Smooth muscle cell (in vitro differentiated cells): ENCODE data around the gene CD7. TPM values are rescaled to one million over a fixed set of nuclear protein-coding genes. Genes with fewer than 3 reads are reported as not detected.

ENCODE experiments used
- DNase-seq: peaks from one replicate; lab custom pipeline; 2025; ENCODE audit not compliant: unreplicated experiment; lab: John Stamatoyannopoulos, UW
- H2AFZ ChIP-seq: fragments of 200-600 bp; sonication (generic); 2 replicates; pipeline ENCODE4 v1.6.0; 2016; ENCODE audit warnings: antibody characterized with exemption, low read depth, mild to moderate bottlenecking
- H3F3A ChIP-seq: fragments of 200-600 bp; sonication (generic); 2 replicates; pipeline ENCODE4 v1.6.0; 2017; ENCODE audit warnings: antibody characterized with exemption, low read depth
- H3K27ac ChIP-seq: fragments of 200-600 bp; sonication (generic); 2 replicates; pipeline ENCODE4 v1.5.1; 2016; ENCODE audit warnings: low read depth, mild to moderate bottlenecking
- H3K27me3 ChIP-seq: fragments of 200-600 bp; sonication (generic); 2 replicates; pipeline ENCODE4 v1.6.1; 2016; ENCODE audit warnings: low read depth, mild to moderate bottlenecking
- H3K36me3 ChIP-seq: fragments of 200-600 bp; sonication (generic); 2 replicates; pipeline ENCODE4 v1.5.1; 2016; ENCODE audit warnings: low read depth
- H3K4me1 ChIP-seq: fragments of 200-600 bp; sonication (generic); 2 replicates; pipeline ENCODE4 v1.5.1; 2016; ENCODE audit warnings: low read depth
- H3K4me2 ChIP-seq: fragments of 200-600 bp; sonication (generic); 2 replicates; pipeline ENCODE4 v1.6.0; 2016; ENCODE audit warnings: mild to moderate bottlenecking
- H3K4me3 ChIP-seq: fragments of 200-600 bp; sonication (generic); 2 replicates; pipeline ENCODE4 v1.5.1; 2016; ENCODE audit warnings: mild to moderate bottlenecking
- H3K79me2 ChIP-seq: fragments of 200-600 bp; sonication (generic); 2 replicates; pipeline ENCODE4 v1.6.0; 2016; ENCODE audit warnings: low read depth, mild to moderate bottlenecking
- H3K9ac ChIP-seq: fragments of 200-600 bp; sonication (generic); 2 replicates; pipeline ENCODE4 v1.6.0; 2016; ENCODE audit warnings: low read depth
- H3K9me3 ChIP-seq: fragments of 200-600 bp; sonication (generic); replicated peaks from 2 replicates; pipeline ENCODE4 v1.5.1; 2016; ENCODE audit warnings: low read depth
- H4K20me1 ChIP-seq: fragments of 200-600 bp; sonication (generic); 2 replicates; pipeline ENCODE4 v1.6.0; 2016; ENCODE audit warnings: low read depth
- WGBS: methylation state at CpG from one replicate; pipeline ENCODE4 v1.1.7; 2016; ENCODE audit warnings: low lambda C conversion rate; 5-methylcytosine and 5-hydroxymethylcytosine counted together
- polyA plus RNA-seq: library from polyadenylated mRNA; unstranded; fragments of >200 nt; fragmentation: Nextera tagmentation; extraction: Ambion mirVana; gene quantifications from 2 replicates; pipeline ENCODE4 v1.2.1, GENCODE V29; 2016
- total RNA-seq: library from RNA; depleted of rRNA; stranded (reverse); fragments of >200 nt; gene quantifications from 2 replicates; pipeline ENCODE4 v1.2.3, GENCODE V29; 2014
- TF ChIP-seq, protein P1 (sequence below): fragments of 200-600 bp; sonication (generic); IDR thresholded peaks from 2 replicates; pipeline ENCODE4 v1.5.1; 2017; ENCODE audit warnings: borderline replicate concordance, mild to moderate bottlenecking, antibody characterized with exemption; ENCODE audit not compliant: insufficient read depth, poor library complexity, severe bottlenecking

Gene CD7
- total and polyA plus RNA-seq, 2 experiments from 2014 or later, result 0.79 TPM; not detected in 1

DNA sequence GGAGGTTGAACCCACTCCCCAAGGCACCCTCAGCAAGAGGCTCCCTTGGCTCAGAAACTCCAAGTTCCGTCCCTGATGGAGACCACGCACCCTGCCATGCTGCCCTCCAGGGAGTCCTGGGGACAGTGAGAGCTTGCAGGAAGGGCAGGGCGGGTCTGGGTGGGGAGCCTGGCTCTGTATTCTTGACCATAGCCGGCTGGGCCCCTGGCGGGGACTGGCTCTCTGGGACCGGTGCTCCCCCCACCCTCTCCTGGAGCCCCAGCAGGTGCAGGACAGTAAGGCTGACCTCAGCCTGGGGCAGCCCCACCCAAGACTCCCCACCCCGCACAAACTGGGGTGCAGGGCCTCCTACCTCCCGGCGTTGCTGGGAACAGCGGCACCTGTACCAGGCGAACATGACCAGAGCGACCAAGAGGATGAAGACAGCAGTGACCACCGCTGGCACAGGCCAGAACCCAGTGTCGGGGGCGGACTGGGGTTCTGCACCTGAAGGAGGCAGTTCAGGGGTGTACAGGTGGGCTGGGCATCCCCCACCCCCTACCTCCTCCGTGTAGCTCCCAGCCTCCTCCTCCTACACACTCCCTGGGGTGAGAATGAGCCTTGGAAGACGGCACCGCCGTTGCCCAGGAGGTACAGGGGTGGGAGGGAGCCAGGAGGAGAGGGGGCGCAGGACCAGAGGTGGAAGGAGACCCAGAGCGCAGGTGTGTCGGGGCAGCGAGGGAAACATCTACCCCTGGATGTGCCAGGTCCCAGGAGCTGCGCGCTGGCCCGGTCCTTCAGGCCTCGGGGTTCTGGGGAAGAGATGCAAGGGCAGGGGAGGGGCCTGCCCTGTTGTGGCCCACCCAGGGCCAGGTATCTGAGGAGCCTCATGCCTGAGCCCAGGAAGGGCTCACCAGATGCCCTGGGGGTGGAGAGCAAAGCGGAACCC, 5.4 kb upstream of the CD7 start:
- 88% methylated on average over 25 of the region's 28 CpGs for WGBS

DNA sequence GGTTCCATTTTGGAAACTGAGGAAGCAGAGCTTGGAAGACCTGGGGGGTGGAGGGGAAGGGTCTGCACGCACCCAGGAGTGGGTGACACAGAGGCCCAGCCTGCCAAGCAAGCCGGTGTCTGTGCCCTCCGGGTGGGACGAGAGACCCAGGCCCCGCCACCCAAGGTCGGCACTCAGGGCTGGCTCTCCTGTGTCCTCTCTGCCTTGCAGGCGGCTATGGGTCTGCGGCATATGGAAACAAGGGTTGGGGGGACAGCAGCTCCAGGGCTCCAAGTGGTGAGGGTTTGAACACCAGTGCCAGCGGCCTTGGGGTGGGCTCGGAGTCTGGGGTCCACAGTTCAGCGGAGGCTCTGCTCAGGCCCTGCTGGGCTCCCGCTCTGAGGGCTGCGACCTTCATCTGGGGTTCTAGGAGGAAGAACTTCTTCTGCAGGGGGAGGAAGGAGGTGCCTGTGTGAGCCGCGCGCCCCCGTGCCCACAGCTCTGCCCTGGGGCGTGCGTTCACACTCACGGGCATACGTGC, 4.6 kb upstream of the CD7 start:
- H3K79me2 ChIP-seq, result no peaks in the 10 kb centered on the region
- no peak overlapping the region for H3K9ac ChIP-seq
- no peak overlapping the region for H3K4me2 ChIP-seq
- TF ChIP-seq, protein P1, sequence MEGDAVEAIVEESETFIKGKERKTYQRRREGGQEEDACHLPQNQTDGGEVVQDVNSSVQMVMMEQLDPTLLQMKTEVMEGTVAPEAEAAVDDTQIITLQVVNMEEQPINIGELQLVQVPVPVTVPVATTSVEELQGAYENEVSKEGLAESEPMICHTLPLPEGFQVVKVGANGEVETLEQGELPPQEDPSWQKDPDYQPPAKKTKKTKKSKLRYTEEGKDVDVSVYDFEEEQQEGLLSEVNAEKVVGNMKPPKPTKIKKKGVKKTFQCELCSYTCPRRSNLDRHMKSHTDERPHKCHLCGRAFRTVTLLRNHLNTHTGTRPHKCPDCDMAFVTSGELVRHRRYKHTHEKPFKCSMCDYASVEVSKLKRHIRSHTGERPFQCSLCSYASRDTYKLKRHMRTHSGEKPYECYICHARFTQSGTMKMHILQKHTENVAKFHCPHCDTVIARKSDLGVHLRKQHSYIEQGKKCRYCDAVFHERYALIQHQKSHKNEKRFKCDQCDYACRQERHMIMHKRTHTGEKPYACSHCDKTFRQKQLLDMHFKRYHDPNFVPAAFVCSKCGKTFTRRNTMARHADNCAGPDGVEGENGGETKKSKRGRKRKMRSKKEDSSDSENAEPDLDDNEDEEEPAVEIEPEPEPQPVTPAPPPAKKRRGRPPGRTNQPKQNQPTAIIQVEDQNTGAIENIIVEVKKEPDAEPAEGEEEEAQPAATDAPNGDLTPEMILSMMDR, result no peak
- no peak for DNase-seq
- no peaks in the 10 kb centered on the region for H4K20me1 ChIP-seq
- H3K4me1 ChIP-seq, result no peaks in the 10 kb centered on the region
- H3K4me3 ChIP-seq, result no peak overlapping the region
- H3K27me3 ChIP-seq, result peaks cover 4% of the 10 kb centered on the region
- 94% methylated on average over 21 of the region's 21 CpGs for WGBS
- H3F3A ChIP-seq, result no peaks in the 10 kb centered on the region
- H3K27ac ChIP-seq, result no peak overlapping the region
- no peaks in the 10 kb centered on the region for H3K36me3 ChIP-seq
- no peaks in the 10 kb centered on the region for H3K9me3 ChIP-seq
- no peak overlapping the region for H2AFZ ChIP-seq

More for the DNA sequence above, 5.4 kb upstream of the CD7 start:
- no peaks in the 10 kb centered on the region for H3K79me2 ChIP-seq
- H3K4me3 ChIP-seq, result no peak overlapping the region
- no peak for DNase-seq
- H3K4me2 ChIP-seq, result no peak overlapping the region
- no peaks in the 10 kb centered on the region for H3K4me1 ChIP-seq
- no peak overlapping the region for H3K27ac ChIP-seq
- no peaks in the 10 kb centered on the region for H3F3A ChIP-seq
- peaks cover 4% of the 10 kb centered on the region for H3K27me3 ChIP-seq
- H3K9ac ChIP-seq, result no peak overlapping the region
- H3K36me3 ChIP-seq, result no peaks in the 10 kb centered on the region
- no peaks in the 10 kb centered on the region for H3K9me3 ChIP-seq
- no peak overlapping the region for H2AFZ ChIP-seq
- TF ChIP-seq, protein P1, result no peak
- H4K20me1 ChIP-seq, result no peaks in the 10 kb centered on the region

DNA sequence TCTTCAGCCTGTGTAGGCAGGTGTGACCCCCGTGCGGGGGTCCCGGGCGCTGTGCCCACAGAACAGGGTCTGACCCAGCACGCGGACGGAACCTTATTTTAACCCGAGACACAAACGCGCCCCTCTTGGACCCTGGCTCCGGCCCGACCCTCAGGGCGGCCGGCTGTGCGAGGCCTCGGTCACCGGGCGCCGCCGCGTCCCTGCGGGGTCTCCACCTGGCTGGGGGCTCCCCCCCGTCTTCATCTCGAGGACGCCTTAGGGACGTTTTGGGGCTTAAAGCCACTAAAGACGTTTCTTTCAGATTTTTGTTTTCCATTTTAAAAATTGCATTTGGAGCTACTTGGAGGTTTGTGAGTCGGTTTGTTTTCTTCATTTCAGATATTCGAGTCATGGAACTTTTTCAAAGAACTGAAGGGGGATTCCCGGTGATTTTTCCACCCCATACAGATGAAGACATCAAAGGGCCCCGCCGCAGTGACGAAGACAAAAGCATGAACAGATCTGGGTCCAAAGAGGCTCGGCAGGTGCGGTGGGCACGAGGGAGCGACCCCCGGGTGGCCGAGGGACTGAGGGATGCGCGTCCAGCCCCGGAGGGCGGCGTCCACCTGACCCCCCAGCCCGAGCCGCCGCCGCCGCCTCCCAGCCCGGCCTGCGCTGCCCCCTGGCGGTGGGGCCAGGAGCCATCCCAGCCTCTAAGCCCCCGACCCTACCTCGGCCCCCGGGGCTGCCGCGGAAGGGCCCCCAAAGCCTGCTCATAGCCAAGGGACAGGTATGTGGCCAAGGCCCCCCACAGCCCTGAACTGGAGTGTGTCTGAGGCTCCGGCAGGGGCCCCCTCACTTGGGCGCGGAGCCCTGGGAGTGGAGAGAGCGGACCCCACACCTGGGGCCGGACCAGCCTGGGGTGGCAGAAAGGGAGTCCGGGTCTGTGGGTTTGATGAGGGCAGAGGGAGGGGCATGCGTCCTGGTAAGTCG, 3.8 kb upstream of the CD7 start:
- no peaks in the 10 kb centered on the region for H3F3A ChIP-seq
- peak overlapping the region; percentile 47 for H3K4me2 ChIP-seq

More for the DNA sequence above, 3.8 kb upstream of the CD7 start:
- H3K27me3 ChIP-seq, result peaks cover 4% of the 10 kb centered on the region
- H3K9ac ChIP-seq, result no peak overlapping the region
- 73% methylated on average over 49 of the region's 65 CpGs for WGBS
- H3K9me3 ChIP-seq, result no peaks in the 10 kb centered on the region
- no peak overlapping the region for H2AFZ ChIP-seq
- no peaks in the 10 kb centered on the region for H4K20me1 ChIP-seq
- no peak overlapping the region for H3K4me3 ChIP-seq
- TF ChIP-seq, protein P1, result peak; percentile 85
- no peak for DNase-seq
- no peaks in the 10 kb centered on the region for H3K36me3 ChIP-seq
- no peak overlapping the region for H3K27ac ChIP-seq
- no peaks in the 10 kb centered on the region for H3K4me1 ChIP-seq
- H3K79me2 ChIP-seq, result no peaks in the 10 kb centered on the region
